Measurements from ENCODE around the gene SPOP. TPM values are rescaled to one million over a fixed set of nuclear protein-coding genes. Genes with fewer than 3 reads are reported as not detected.
"Not testable (repeated sequence)": the region's sequence is repeated elsewhere in the genome, so short reads cannot be mapped to it uniquely, and the experiment has no call there.

SPOP gene
- polyA plus RNA-seq, 4 donors, result 61.0 to 70.6 (median 64.2) TPM

DNA sequence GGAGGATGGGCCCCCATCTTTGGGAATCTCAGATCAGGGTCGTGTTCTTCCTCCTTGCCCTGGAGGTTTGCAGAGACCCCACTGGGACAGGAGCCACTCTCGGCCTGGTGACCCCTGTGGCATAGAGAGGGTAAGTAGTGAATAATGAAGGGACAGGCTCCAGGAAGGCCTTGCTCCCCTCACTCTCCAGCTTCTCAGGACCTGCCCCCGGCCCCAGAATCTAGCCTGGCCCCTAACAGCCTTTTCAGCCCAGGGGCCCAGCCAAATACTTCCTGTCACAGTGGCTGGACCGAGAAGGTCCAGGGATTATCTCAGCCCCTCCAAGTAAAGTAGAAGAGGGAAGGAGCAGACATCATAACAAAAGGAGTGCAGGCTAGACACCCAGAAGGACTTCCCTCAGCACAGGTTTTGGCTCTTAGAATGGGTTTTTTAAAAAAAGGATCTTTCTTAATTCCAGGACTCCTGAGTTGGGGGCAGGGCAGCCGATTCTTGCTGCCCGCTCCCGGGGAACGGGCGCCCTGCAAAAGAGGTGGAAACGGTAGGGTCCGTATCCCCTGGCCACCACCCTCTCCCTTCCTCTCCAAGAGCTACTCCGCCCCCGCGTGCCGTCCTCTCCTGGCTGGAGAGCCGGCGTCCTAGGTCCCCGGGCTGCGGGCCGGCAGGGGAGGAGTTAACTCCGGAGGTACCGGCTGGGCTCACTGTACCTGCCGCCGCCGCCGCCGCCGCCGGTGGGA is 102.8 kb downstream of the SPOP start:
- DNase-seq (ENCODE audit: low read depth in 4 of 4, low spot score in 3 of 4), result no peak

- DNase-seq (ENCODE audit: low read depth in 4 of 4, low spot score in 3 of 4), result no peak
Observed at GRCh38 chr17:49574323-49574781, 103.5 kb downstream of the SPOP start.

DNA sequence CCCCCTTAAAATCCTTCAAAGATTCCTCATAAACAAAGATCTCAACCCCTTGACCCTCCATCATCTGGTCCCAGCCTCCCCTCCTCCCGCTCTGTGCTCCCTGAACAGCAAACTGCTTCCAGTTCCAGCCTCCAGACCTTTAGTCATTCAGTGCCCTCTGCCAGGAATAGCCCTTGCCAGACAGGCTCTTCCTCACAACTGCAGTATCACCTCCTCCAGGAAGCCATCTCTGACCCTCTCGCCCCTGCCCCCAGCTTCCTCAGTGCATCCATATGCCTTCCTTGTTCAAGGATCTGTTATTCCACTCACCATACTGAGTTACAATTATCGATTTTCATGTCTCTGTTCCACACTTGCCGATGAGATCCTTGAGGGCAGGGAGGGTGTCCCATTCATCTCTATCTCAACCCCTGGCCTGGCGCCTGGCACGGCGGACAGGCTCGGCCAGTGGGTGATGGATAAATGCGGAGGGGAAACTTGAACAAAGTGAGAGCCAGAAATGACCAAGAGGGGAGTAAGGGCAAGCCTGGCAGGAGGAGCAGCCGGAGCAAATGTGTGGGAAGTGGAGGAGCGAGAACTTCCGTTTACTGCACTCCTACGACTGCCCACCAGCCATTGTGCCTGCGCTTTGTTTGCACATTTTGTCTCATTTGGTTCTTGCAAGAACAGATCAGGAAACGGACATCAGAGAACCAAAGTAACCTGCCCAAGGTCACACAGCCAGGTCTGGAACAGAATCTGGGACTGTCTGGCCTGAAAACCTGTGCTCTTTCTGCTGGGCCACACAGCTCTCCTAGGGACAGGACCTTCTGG is 104.2 kb downstream of the SPOP start:
- DNase-seq (ENCODE audit: low read depth in 4 of 4, low spot score in 3 of 4), result no peak

GRCh38 chr17:49572806-49573420 is 105.0 kb downstream of the SPOP start:
- no peak for DNase-seq (ENCODE audit: low read depth in 4 of 4, low spot score in 3 of 4)

DNA sequence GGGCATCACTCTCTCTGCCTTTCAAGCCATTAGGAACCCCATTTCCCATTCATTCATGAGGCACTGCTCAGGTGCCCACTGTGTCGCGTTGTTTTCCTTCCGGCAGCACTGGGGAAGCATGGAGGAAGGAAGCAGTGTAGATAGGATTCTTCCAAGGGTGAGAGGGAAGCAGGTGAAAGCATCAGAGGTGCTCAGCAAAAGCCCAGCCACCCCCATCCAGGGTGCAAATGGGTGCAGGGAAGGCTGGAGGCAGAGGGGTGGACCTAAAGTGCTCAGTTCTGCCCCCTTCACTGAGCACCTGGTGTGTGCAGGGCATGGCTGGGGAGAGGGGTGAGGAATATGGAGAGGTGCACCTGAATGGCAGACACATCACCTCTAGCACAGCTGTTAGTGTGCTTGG is 105.7 kb downstream of the SPOP start:
- no peak for DNase-seq (ENCODE audit: low read depth in 4 of 4, low spot score in 3 of 4)

GRCh38 chr17:49571764-49572163 is 106.1 kb downstream of the SPOP start:
- DNase-seq (ENCODE audit: low read depth in 4 of 4, low spot score in 3 of 4), result no peak

DNA sequence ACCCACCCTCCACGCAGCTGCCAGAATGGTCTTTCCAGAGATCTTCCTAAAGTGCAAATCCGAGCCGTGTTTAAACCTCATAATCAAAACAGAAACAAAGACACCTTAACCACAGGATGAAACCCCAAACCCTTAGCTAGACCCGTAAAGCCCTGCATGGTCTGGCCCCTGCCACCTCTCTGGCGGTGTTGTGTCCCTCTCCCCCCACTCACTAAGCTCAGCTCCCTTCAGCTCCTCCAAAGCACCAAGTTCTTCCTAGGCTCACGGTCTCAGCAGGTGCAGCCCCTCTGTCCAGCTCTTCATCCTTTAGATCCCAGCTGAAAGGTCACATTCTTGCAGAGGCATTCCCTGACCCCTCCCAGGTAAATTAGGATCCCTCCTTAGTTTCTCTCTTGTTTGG is 106.6 kb downstream of the SPOP start:
- DNase-seq (ENCODE audit: low read depth in 4 of 4, low spot score in 3 of 4), result no peak

DNA sequence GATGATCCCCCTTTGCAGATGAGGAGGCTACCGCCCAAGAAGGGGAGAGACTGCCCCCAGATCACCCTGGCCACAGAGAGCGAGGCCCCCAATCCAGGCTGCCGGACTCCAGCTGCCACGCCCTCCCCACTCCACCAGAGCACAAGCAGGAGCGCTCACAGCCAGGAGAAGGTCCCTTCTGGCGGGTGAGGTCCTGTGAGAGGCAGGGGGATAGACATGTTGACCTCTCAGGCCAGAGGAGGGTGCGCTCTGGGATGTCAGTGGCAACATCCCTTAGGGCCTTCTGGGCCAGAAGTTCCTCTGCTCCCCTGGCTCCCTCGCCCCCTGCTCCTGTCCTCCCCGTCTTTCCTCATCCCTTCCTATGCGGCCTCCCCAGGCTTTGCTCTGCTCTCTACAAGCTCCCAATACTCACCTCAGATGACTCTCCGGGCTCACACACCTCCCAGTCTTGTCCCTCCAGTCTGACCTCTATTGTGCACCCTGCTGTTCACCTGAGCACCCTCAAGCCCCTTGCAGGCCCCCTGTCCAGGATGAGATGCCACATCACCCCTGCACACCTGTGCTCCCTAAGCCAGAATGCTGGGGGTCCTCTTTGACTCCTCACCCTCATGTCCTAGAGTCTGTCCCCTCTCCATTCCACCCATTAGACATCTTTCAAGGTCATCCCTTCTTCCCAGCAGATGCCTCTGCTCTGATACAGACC is 107.2 kb downstream of the SPOP start:
- no peak for DNase-seq (ENCODE audit: low read depth in 4 of 4, low spot score in 3 of 4)

GRCh38 chr17:49568695-49569047 is 109.2 kb downstream of the SPOP start:
- DNase-seq (ENCODE audit: low read depth in 4 of 4, low spot score in 3 of 4), result not testable (repeated sequence)

DNA sequence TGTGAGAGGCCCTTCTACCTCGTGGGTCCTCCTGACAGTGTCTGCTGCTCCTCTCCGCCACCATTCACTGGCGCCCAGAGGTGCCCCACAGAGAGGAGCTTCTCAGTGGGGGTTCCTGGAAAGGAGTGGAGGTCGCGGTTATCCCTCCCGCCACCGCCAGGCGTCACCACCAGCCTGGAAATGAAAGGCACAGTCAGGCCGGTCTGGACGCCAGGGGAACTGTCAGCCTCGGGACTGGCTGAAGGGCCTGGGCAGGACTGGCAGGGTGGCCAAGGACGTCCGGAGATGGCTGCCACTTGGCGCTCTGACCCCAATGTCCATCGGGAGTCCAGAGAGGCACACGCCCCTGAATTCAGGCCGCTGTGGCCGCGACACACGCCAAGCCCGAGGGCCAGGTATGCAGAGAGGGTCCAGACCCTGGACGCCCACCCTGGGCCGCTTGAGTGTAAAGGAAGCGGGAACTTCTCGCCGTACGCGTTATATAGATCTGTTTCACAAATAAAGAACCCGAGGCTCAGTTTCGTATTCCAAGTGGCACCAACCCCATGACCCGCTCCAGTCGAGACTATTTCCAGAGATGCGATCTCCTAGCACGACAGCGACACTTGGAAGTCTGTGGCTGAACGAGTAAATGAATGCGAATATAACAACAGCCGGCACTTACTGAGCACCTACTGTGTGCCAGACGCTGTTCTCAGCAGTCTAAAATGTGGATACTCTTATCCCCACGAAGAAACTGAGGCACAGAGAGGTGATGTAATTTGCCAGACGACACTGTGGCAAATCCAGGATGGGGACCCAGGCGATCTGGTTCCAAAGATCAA is 109.8 kb downstream of the SPOP start:
- peak in 2 of 4 donors; percentile 56 to 62 for DNase-seq (ENCODE audit: low read depth in 4 of 4, low spot score in 3 of 4)

DNA sequence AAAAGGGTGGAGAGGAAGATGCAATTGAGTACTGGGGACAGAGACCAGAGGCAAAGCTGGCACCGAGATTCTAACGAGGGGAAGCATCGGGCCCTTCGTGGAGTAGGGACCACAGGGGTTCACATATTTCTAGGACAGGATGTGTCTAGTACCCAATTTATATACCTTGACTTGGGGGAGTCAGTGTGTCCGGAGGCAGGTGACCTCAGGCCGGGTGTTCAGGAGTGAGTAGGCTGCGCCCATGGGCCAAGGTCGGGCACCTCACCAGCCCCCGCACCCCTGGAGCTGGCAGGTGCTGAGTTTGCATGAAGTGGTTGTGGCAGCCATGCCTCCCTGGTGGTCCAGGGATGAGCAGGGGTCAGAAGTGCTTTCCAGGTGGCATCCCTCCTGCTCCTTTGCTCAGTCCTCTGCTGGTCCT is 110.8 kb downstream of the SPOP start:
- DNase-seq (ENCODE audit: low read depth in 4 of 4, low spot score in 3 of 4), result no peak

- DNase-seq (ENCODE audit: low read depth in 4 of 4, low spot score in 3 of 4), result no peak
Observed at GRCh38 chr17:49566668-49567071, 111.2 kb downstream of the SPOP start.

DNA sequence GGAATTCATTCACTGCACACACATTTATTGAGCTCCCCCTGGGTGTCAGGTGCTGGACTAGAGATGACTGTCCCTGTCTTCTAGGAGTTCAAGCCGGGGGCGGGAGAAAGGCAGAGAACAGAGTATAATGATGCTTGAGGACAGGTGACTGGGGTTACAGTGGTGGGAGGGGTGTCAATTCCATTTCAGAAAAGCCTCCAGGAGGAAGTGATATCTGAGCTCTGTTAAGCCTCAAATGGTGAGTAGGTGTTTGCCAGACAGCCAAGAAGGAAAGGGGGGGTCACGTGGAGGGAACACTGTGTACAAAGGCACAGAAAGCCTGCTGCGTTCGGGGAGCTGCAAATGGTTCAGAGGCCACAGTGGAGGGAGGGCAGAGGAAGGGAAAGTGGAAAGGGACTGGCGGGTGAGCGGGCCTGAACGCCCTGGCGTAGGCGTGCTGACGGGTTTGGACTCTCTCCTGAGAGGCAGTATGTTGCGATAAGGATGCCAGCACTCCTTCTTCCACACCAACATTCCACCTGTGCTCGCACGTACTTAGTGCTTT is 111.9 kb downstream of the SPOP start:
- DNase-seq (ENCODE audit: low read depth in 4 of 4, low spot score in 3 of 4), result no peak

- no peak for DNase-seq (ENCODE audit: low read depth in 4 of 4, low spot score in 3 of 4)
Observed at GRCh38 chr17:49564638-49565037, 113.3 kb downstream of the SPOP start.

DNA sequence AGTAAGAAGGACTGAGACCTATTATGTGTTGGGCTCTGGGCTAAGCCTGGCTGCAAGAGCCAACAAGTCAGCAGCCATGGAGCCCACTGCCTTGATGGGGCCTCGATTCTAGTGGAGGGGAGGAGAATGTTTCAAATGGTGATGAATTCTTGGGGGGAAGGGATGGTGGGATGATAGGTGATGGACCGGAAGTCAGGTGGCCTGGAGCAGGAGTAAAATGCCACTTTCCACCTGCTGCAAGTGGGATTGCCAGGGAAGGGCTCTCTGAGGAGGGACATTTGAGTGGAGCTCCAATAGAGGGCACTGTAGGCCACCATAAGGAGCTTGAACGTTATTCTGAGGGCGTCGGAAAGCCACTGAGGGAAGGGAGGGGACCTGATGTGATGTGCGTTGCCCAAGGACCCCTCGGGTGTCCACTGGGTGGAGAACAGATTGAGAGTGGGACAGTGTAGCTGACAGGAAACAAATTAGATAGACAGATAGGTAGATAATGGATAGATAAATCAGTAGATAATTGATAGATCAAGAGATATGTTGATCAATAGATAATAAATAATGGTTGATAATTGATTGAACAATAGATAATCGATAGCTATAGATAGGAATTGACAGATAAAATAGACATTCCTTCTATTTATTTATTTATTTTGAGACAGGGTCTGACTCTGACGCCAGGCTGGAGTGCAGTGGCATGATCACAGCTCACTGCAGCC is 120.4 kb downstream of the SPOP start:
- DNase-seq (ENCODE audit: low read depth in 4 of 4, low spot score in 3 of 4), result no peak

- DNase-seq (ENCODE audit: low read depth in 4 of 4, low spot score in 3 of 4), result peak in 1 of 4 donors; percentile 64
Observed at GRCh38 chr17:49556223-49556943, 121.5 kb downstream of the SPOP start.

GRCh38 chr17:49555495-49556222 is 122.2 kb downstream of the SPOP start:
- no peak for DNase-seq (ENCODE audit: low read depth in 4 of 4, low spot score in 3 of 4)

Measured in right renal pelvis (tissue), 4 donors.